Measurements from ENCODE around the gene CNBD2. TPM values are rescaled to one million over a fixed set of nuclear protein-coding genes. Genes with fewer than 3 reads are reported as not detected.

The CNBD2 gene
- total and polyA plus RNA-seq, 2 donors (not counting 1 experiment from before 2014, with no cell fraction given) = 8.5 to 19.2 TPM

DNA sequence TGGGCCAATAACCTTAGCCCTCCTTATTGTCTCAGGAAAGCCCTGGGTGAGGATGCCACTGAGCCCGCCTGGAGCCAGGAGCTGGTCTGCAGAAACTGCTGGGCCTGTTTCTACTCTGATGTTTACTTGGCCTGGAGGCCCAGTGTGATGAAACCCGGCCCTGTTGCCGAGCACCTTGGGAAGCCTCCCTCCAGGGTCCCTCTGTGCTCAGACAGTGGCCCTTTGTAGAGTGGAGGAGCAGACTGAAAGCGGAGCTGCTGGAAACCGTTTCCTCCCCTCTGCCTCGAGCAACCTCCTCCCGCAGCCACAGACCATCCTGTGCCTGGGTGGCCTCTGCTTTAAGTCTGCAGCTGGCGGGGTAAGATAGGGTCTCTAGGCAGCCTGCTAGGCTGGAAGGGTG is 102.1 kb downstream of the CNBD2 start:
- Histone ChIP-seq H3K4me1 (ENCODE audit: control insufficient read depth in 2 of 2, insufficient read depth in 2 of 2, low read length in 2 of 2) (peaks cover 2 to 3% of the 10 kb centered on the region in 2 donors), H3K9ac (ENCODE audit: low read length) (no peak overlapping the region), H3K27ac (ENCODE audit: low read length in 2 of 2) (no peak overlapping the region), H3K4me3 (ENCODE audit: control extremely low read depth in 1 of 5, extremely low read depth in 1 of 5, insufficient read depth in 1 of 5, low read depth in 2 of 5, low read length in 4 of 5) (no peak overlapping the region), H3K9me3 (ENCODE audit: control extremely low read depth in 1 of 3, control insufficient read depth in 2 of 3, insufficient read depth in 1 of 3, low read length in 2 of 3) (no peaks in the 10 kb centered on the region), H4K20me1 (ENCODE audit: control insufficient read depth, insufficient read depth, low read length, poor library complexity, severe bottlenecking) (no peaks in the 10 kb centered on the region), H3K27me3 (replicated peaks in 1 of 4; ENCODE audit: control extremely low read depth in 1 of 4, control insufficient read depth in 3 of 4, insufficient read depth in 4 of 4, low read length in 3 of 4) (peaks cover 0 to 10% (median 3%) of the 10 kb centered on the region in 4 experiments), H3K4me2 (replicated peaks; ENCODE audit: low read depth, low read length, poor library complexity, severe bottlenecking) (no peak overlapping the region), H2AFZ (ENCODE audit: insufficient read depth, low read depth, low read length, poor library complexity, severe bottlenecking) (no peak overlapping the region), H3K36me3 (replicated peaks in 1 of 2; ENCODE audit: control extremely low read depth in 1 of 2, control insufficient read depth in 1 of 2, extremely low read depth in 1 of 2, insufficient read depth in 2 of 2, low read length in 1 of 2) (no peaks in the 10 kb centered on the region), H3K79me2 (ENCODE audit: control insufficient read depth, insufficient read depth, low read length) (no peaks in the 10 kb centered on the region)
- Mint-ChIP-seq H3K4me1 (no peaks in the 10 kb centered on the region), H3K4me3 (no peak overlapping the region), H3K27ac (no peak overlapping the region), H3K27me3 (peaks cover 20% of the 10 kb centered on the region), H3K9me3 (ENCODE audit: insufficient read depth) (no peaks in the 10 kb centered on the region)
- DNase-seq (no peak), ATAC-seq (ENCODE audit: low read depth) (no peak)
- TF ChIP-seq, protein P1, sequence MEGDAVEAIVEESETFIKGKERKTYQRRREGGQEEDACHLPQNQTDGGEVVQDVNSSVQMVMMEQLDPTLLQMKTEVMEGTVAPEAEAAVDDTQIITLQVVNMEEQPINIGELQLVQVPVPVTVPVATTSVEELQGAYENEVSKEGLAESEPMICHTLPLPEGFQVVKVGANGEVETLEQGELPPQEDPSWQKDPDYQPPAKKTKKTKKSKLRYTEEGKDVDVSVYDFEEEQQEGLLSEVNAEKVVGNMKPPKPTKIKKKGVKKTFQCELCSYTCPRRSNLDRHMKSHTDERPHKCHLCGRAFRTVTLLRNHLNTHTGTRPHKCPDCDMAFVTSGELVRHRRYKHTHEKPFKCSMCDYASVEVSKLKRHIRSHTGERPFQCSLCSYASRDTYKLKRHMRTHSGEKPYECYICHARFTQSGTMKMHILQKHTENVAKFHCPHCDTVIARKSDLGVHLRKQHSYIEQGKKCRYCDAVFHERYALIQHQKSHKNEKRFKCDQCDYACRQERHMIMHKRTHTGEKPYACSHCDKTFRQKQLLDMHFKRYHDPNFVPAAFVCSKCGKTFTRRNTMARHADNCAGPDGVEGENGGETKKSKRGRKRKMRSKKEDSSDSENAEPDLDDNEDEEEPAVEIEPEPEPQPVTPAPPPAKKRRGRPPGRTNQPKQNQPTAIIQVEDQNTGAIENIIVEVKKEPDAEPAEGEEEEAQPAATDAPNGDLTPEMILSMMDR (IDR thresholded peaks at IDR 0.05) = no peak
- TF ChIP-seq EZH2 (IDR thresholded peaks at IDR 0.05; ENCODE audit: borderline replicate concordance, insufficient read depth, low read depth, low read length, poor library complexity, severe bottlenecking) = no peak
- intact Hi-C loops (cut with micrococcal nuclease) = no loop called here
- ChIA-PET POLR2A (no interaction called here), CTCF (interaction anchor here (0.8 kb wide), 1 partner anchor 80 kb away, joined by 4 read pairs; no protein-coding TSS in a partner anchor)
- 74% methylated on average over 6 of the region's 8 CpGs for WGBS (ENCODE audit: insufficient coverage)

DNA sequence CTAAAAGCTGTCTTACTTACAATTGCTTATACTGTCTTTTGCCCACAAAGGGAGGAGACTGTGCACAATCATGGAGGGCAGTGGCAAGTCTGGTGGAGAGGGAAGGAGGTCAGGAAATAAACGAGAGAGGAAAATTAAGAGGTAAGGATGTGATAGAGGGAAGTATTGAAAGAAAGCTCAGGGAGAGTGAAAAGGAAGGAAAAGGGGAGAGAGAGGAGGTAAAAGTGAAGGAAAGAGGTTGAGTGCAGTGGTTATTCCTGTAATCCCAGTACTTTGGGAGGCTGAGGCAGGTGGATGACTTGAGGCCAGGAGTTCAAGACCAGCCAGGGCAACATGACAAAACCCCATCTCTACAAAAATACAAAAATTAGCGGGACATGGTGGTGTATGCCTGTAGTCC is 103.5 kb downstream of the CNBD2 start:
- Mint-ChIP-seq H3K4me3 (no peak overlapping the region), H3K27me3 (peaks cover 27% of the 10 kb centered on the region), H3K27ac (no peak overlapping the region), H3K9me3 (ENCODE audit: insufficient read depth) (no peaks in the 10 kb centered on the region), H3K4me1 (no peaks in the 10 kb centered on the region)
- H4K20me1 ChIP-seq (ENCODE audit: control insufficient read depth, insufficient read depth, low read length, poor library complexity, severe bottlenecking) = no peaks in the 10 kb centered on the region
- peaks cover 0 to 7% (median 3%) of the 10 kb centered on the region in 4 experiments for H3K27me3 ChIP-seq (replicated peaks in 1 of 4; ENCODE audit: control extremely low read depth in 1 of 4, control insufficient read depth in 3 of 4, insufficient read depth in 4 of 4, low read length in 3 of 4)
- TF ChIP-seq, protein P1 (IDR thresholded peaks at IDR 0.05) = no peak
- no peak for TF ChIP-seq EZH2 (IDR thresholded peaks at IDR 0.05; ENCODE audit: borderline replicate concordance, insufficient read depth, low read depth, low read length, poor library complexity, severe bottlenecking)
- no peak overlapping the region for H2AFZ ChIP-seq (ENCODE audit: insufficient read depth, low read depth, low read length, poor library complexity, severe bottlenecking)
- H3K27ac ChIP-seq (ENCODE audit: low read length in 2 of 2) = no peak overlapping the region
- no peak for DNase-seq
- ChIA-PET POLR2A (no interaction called here), CTCF (no interaction called here)
- H3K36me3 ChIP-seq (replicated peaks in 1 of 2; ENCODE audit: control extremely low read depth in 1 of 2, control insufficient read depth in 1 of 2, extremely low read depth in 1 of 2, insufficient read depth in 2 of 2, low read length in 1 of 2) = no peaks in the 10 kb centered on the region
- no peak overlapping the region for H3K4me3 ChIP-seq (ENCODE audit: control extremely low read depth in 1 of 5, extremely low read depth in 1 of 5, insufficient read depth in 1 of 5, low read depth in 2 of 5, low read length in 4 of 5)
- no peaks in the 10 kb centered on the region for H3K9me3 ChIP-seq (ENCODE audit: control extremely low read depth in 1 of 3, control insufficient read depth in 2 of 3, insufficient read depth in 1 of 3, low read length in 2 of 3)
- ATAC-seq (ENCODE audit: low read depth) = no peak
- 60% methylated on average over 1 of the region's 2 CpGs for WGBS (ENCODE audit: insufficient coverage)
- no peaks in the 10 kb centered on the region for H3K79me2 ChIP-seq (ENCODE audit: control insufficient read depth, insufficient read depth, low read length)
- no peak overlapping the region for H3K9ac ChIP-seq (ENCODE audit: low read length)
- H3K4me2 ChIP-seq (replicated peaks; ENCODE audit: low read depth, low read length, poor library complexity, severe bottlenecking) = no peak overlapping the region
- intact Hi-C loops (cut with micrococcal nuclease) = no loop called here
- H3K4me1 ChIP-seq (ENCODE audit: control insufficient read depth in 2 of 2, insufficient read depth in 2 of 2, low read length in 2 of 2) = no peaks in the 10 kb centered on the region

Measured in B cell (primary cell).